AG09319 (cell line): ENCODE data around the gene NPIPB8.
"Not testable (repeated sequence)": the region's sequence is repeated elsewhere in the genome, so short reads cannot be mapped to it uniquely, and the experiment has no call there.

ENCODE experiments used
- DNase-seq: peaks from one replicate; pipeline ENCODE4 v3.0.0-alpha.2; 2010; ENCODE audit warnings: low read depth; ENCODE audit errors: extremely low read depth

Gene NPIPB8

DNA sequence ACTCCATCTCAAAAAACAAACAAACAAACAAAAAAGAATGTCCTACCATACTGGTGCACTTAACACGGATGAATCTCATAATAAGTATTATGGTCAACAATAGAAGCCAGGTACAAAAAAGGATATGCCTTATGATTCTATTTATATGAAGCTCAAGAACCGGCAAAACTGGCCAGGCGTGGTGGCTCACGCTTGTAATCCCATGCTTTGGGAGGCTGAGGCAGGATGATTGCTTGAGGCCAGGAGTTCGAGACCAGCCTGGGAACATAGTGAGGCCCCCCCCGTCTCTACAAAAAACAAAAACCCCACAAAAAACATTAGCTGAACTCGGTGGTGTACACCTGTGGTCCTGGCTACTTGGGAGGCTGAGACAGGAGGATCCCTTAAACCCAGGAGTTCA is 66.4 kb downstream of the NPIPB8 start:
- DNase-seq = not testable (repeated sequence)
